GM19035 (cell line): Measurements from ENCODE around the gene SRP9.
"Not testable (repeated sequence)": the region's sequence is repeated elsewhere in the genome, so short reads cannot be mapped to it uniquely, and the experiment has no call there.

ENCODE experiments used
- ATAC-seq: cut with Tn5 transposase; IDR thresholded peaks from one replicate; pipeline ENCODE4 v1.9.1; 2021; ENCODE audit not compliant: unreplicated experiment

SRP9 gene

DNA sequence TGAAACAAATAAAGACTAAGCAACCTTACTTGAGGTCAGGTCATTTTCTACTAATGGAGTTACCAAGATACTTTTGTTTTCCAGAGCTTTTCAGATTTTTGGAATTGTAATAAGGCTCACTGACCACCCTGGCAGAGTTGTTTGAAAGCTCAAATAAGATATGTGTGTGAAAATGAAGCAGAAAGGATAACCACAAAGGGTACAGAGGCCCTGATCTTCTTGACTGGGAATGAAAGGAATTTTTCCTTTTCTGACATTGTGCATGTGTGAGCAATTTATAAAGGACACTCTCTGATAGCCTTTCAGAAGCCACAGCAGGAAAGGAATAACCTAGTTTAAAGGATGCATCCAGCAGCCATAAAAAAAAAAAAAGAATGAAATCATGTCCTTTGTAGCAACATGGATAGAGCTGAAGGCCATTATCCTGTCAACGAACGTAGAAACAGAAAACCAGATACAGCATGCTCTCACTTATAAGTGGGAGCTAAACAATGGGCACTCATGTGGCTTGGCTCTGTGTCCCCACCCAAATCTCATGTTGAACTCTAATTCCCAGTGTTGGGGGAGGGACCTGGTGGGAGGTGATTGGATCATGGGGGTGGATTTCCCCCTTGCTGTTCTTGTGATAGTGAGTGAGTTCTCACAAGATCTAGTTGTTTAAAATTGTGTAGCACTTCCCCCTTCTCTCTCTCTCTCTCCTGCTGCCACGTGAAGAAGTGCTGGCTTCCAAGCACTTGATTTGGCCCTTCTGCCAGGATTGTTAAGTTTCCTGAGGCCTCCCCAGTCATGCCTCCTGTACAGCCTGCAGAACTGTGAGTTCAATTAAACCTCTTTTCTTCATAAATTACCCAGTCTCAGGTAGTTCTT is 3.1 kb upstream of the SRP9 start:
- no peak for ATAC-seq

DNA sequence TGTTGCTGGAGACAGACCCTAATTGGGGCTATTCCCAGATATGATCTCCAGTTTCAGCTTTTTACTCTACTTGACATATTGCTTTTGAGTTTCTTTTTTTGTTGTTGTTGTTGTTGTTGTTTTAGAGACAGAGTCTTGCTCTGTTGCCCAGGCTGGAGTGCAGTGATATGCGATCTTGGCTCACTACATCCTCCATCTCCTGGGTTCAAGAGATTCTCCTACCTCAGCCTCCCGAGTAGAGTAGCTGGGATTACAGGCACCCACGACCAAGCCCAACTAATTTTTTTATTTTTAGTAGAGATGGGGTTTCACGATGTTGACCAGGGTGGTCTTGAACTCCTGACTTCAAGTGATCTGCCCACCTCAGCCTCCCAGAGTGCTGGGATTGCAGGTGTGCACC is 1.3 kb upstream of the SRP9 start:
- no peak for ATAC-seq

DNA sequence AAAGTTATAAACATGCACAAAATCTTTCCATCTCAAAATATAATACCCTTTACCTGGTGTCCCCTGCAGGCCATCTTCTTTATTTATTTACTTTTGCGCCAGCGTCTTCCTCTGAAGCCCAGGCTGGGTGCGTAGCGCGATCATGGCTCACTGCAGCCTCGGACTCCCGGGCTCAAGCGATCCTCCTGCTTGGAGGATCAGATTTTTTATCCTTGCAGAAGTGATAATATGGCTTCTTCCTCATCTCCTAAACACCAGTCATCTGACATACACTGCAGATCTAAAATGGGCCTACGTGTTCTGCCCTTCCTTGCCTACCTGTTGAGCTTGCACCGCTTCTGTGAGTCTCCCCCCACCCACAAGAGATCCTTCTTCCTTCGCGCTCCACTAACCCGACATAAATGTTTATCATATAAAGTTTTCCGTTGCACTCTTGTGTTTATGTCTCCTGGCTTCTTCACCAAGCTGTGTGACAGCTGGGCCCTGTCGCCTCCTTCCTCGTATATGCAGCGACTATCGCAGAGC is 506 bp upstream of the SRP9 start:
- ATAC-seq = peak; percentile 16

DNA sequence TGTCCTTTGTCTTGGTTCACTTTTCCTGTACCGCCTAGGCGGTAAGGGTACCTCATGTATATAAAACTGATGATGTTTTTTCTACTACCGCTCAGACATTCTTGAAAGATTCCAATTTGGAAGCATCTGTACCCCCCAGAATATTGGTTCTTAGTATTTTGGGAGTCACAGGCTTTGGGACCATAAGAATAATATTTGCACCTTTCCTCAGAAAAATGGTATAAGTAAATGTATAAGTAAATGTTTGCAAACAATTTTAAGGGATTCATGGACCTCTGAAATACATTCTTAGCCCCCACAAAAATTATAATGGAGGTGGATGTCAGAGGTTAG is 677 bp downstream of the SRP9 start:
- no peak for ATAC-seq

DNA sequence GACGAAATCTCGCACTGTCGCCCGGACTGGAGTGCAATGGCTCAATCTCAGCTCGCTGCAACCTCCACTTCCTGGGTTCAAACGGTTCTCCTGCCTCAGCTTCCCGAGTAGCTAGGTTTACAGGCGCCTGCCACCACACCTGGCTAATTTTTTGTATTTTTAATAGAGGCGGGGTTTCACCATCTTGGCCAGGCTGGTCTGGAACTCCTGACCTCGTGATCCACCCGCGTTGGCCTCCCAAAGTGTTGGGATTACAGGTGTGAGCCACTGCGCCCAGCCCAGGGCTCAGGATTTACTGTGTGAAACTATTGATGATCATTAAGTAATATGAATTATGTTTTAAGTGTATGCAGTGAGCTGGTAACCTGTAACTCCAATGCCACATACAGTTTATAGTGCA is 1.5 kb downstream of the SRP9 start:
- ATAC-seq = not testable (repeated sequence)

DNA sequence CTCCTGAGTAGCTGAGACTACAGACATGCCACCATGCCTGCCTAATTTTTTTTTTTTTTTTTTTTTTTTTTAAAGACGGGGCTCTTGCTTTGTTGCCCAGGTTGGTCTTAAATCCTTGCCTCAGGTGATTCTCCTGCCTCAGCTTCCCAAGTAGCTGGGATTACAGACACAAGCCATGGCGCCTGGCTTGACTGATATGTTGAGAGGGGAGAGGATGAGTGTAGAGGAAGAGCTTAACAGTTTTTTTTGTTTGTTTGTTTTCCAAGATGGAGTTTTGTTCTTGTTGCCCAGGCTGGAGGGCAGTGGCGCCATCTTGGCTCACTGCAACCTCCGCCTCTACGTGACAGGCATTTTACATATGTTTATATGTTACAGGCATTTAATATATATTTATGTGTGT is 2.5 kb downstream of the SRP9 start:
- no peak for ATAC-seq

DNA sequence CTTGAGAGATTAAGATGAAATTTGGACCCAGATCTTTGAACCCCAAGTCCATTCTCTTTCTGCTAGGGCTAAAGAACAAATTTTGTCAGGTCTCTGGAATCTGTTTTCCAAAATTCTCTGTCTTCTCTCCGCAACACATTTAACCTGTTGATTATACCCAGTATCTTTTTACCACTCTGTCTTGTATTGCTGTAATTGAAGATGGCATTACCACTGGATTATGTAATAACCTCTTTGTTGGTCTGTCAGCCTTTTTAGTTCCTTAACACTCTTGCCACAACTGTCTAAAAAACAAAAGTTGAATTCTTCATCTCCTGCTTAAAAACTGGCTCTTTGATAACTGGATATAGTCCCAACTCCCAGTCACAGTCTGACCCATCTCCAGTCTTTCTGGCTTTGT is 3.0 kb downstream of the SRP9 start:
- ATAC-seq = no peak

DNA sequence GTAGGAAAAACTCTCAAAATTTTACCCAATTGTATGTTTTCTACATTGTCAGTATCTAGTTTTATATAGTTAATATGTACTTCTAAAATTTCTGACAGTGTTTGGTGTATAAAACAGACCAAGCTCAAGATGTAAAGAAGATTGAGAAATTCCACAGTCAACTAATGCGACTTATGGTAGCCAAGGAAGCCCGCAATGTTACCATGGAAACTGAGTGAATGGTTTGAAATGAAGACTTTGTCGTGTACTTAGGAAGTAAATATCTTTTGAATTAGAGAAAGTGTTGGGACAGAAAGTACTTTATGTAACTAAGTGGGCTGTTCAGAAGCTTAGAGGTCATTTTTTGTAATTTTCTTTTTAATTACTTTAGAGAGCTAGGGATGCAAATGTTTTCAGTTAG is 11.5 kb downstream of the SRP9 start:
- ATAC-seq = not testable (repeated sequence)

DNA sequence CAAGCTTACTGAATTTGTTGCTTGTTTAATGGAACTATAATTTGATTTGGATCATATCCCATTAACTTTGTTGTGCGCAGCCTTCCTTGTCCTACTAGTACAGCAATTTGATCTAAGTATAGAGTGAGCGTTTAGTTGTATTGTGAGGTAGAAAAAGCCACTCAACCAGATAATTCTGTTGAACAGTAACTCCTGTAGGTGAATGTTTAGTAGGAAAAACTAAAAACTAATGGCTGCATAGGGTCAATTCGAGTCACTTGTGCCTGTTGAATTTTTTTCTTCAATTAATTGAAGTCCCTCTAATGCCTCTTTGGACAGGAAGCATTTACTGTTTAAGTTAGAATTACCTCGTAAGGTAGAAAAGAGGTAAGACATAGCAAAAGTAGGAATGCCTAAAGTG is 17.3 kb downstream of the SRP9 start:
- ATAC-seq = no peak

DNA sequence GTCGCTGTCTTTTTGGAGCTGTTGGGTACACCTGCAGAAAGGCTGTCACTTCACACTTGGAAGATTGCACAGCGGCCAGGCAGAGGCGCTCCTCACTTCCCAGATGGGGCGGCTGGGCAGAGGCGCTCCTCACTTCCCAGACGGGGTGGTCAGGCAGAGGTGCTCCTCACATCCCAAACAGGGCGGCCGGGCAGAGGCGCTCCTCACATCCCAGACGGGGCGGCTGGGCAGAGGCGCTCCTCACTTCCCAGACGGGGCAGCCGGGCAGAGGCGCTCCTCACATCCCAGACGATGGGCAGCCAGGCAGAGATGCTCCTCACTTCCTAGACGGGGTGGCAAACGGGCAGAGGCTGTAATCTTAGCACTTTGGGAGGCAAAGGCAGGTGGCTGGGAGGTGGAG is 18.5 kb downstream of the SRP9 start:
- ATAC-seq = not testable (repeated sequence)

DNA sequence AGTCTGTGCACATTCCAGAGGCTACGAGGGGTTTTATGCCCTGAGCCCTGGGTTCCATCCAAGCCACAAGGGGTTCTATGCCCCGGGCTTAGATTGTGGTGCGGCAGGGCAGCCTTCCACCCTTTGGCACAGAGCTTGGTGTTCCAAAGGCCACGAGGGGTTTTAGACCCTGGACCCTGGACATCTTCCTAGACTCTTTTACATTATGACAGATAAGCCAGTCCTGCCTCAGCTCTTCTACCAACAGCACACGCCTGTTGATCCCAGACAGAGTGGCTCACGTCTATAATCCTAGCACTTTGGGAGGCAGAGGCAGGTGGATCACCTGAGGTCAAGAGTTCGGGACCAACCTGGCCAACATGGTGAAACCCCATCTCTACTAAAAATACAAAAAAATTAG is 23.5 kb downstream of the SRP9 start:
- ATAC-seq = not testable (repeated sequence)

DNA sequence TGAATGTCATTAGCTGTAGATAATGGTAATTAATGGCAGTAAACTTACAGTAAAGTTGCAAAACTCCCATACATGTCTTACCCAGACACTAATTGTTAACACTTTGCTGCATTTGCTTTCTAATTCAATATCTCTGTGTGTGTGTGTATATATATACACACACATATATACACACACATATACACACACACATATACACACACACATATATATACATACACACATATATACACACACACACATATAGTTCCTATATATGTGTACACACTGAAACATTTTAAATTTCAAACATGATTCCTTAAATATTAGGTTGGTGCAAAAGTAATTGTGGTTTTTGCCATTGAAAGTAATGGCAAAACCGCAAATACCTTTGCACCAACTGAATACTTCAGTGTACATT is 28.6 kb downstream of the SRP9 start:
- ATAC-seq = no peak

DNA sequence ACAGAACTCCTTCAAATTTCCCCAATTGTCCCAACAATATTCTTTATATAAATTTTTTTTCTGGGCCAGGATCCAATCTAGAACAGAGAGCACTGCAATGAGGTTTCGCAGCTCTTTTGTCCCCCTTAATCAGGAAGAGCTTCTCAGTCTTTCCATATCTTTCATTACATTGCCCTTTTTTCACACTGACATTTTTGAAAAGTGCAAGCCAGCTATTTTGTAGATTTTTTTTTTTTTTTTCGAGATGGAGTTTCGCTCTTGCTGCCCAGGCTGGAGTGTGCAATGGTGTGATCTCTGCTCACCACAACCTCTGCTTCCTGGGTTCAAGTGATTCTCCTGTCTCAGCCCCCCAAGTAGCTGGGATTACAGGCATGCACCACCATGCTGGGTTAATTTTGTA is 29.1 kb downstream of the SRP9 start:
- not testable (repeated sequence) for ATAC-seq

DNA sequence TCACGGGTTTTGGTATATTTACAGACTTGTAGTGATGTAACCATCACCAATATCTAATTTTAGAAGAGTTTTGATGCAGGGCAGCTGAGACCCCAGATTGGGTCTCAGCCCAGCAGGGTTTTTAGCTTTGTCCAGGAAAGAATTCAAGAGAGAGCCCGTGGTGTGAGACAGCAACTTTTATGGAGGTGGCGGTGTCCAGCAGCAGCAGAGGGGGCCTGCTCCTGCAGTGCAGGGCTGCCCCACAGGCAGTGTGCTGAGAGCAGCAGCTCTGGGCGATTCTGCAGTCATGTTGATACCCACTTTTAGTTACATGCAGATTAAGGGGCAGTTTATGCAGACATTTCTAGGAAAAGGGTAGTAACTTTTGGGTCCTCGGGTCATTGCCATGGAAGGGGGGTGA is 30.5 kb downstream of the SRP9 start:
- ATAC-seq = no peak

DNA sequence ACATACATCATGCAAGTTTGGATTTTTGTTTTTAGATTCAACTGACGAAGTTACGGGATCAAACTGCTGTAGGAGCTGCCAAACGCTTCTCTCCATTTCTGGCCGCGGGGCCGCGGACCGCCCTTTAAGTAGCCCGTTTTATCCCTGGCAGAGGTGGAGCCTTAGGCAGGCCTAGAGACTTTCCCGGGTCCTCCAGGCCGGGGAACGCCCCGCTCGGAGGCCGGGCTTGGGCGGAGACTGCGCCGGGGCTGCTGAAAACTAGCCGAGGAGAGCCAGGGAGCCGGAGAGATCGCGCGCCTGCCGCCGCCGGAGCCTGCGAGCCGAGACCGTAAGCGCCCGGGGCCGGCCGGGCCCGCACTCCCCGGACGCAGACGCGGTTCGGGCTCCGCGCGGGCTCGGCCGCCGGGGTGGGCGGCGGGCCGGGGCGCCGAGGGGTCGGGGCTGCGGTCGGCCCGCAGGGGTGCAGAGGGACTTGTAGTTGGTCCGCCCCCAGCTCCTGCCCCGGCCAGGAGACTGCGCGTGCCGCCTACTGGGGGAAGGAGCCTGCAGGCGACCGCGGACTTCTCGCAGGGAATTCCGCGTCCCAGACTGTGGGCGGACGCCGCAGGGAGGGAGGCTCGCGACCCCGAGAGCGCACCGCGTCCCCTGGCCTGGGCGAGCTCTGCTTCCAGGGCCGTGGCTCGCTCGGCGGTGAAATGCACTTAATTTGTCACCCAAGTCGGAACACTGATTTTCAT is 32.4 kb downstream of the SRP9 start, which contains the start of gene EPHX1:
EPHX1 (plus strand) TSS at position 283 of the 737 bp plus-strand sequence. CDS start 18,606 bp downstream, outside the sequence.
- ATAC-seq = peak; percentile 96

DNA sequence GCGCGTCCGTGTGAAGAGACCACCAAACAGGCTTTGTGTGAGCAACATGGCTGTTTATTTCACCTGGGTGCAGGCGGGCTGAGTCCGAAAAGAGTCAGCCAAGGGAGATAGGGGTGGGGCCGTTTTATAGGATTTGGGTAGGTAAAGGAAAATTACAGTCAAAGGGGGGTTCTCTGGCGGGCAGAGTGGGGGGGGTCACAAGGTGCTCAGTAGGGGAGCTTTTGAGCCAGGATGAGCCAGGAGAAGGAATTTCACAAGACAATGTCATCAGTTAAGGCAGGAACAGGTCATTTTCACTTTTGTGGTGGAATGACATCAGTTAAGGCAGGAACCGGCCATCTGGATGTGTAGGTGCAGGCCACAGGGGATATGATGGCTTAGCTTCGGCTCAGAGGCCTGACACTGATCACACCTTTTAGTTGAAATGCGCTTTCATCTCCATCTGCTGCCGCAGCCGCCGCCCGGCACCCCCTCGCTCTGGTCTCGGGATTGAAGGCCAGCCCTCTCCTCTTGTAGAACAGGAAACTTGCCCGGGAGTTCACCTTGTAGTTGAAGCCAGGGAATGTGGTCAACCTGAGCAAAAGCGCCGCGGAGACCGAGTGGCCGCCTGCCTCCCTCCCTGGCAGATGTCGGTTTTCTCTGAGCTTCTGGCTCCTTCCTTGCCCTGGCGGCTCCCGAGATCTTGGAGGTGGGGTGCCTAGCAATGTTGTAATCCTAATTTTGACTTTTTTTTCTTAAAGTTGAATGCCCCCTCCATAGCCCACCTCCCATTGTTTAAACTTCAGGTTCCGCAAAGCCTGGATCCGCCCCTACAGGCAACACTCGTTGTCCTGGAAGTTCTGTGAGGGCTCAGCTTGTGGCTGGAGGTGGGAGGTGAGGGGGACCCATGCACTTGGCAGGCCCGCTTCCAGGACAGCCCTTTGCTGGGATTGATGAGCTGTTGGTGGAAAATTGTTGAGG is 33.2 kb downstream of the SRP9 start:
- not testable (repeated sequence) for ATAC-seq

DNA sequence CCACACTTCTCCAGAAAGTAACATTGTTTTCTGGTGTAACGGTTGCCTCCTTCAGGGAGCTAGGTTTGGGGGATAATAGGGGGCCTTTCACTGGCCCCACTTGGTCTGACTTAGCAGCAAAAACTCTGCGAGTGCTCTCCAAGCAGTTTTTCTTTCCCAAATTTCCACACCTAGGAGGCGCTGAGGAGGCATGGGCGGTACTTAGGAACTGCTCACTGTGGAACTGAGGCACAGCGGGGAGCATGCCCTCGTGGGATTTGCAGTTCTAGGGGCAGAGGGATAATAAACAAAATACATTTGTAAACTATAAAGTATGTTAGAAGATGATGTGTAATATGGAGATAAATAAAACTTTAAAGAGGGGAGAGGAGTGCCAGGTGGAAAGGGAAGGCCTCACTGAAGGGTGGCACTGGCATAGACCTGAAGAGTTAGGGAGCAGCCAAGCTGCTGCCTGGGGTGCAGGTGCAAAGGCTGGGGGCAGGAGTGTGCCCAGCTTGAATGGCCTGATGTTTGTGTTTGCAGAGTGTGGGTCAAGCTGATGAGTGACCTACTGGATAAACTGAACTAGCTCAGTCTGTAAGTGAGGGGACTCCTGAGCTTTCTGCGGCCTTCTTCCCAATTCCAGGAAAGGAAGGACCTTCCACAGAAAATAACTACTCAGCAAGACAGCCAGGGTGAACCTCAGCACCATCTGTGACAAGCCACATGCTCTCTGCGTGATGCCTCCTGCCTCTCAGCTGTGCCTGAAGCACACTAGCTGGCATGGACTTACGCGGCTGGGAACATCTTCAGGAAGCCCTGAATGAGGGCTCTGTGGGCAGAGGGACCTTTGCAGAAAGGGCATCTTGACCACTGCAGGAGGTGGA is 34.2 kb downstream of the SRP9 start:
- ATAC-seq = no peak

DNA sequence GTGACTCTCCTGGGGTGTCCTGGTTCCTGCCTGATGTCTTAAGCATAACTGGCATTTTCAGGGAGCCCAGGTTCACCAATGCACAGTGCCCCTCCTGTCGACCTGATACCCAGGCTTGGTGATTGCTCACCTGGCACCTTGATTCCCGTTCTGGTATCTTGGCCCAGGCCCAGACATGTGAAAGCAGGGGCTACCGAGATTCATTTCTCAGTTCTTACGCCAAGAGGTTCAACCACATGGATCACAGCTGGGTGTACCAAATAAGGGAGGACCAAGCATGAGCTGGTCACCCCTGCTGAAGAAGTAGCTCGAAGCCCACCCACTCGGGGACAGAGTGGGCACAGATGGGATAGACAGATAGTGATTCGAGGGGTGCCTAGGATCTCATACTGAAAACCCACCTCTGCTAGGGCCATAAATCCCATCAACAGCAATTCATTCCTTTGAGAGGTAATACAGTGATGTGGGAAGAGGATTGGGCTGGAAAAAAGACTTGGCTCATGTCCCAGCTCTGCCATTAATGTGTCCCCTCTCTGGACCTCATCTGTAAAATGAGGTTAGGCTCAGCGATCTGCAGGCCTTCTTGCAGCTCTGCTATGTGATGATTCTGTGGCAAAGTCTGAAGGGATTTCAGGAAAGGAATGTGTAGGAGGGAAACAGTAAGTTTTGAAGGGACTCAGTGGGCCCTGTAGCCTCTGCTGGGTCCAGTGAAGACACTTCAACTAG is 35.0 kb downstream of the SRP9 start:
- ATAC-seq = no peak

DNA sequence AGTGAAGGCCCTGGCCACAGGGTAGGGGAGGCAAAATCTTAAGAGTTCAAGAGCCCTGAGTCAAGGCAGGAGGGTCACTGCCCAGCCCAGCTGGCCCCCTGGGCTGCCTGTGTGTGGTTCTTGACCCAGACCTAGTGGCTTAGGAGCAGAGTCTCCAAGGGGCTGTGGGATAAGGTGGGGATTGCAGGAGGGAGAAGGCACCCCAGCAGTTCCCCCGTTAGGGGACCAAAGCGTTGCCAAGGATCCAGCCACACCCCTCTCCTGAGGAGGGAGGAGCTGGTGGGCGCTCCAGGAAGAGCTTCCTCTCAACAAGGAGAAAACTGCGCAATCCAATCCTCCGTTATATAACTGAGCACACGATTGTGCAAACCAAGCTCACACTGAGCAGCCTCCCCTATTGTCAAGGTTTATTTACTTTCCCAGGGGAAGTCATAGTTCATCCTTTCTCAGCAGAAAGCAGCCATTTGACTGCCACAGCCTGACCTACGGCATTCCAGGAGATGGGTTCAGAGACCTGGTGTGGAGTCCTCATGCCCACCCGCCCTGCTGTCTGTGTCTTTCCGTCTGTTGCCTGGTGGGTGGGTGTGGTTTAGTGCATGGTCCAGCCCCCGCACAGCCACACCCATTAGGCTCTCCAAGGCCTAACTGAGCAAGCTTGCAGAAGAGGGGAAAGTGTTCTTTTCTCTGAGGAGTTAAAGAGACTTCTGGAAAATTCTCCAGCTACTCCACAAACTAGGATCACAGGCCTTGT is 35.8 kb downstream of the SRP9 start:
- no peak for ATAC-seq
